Bronchial epithelial cell (primary cell): ENCODE measurements around the gene CDK17. TPM values are rescaled to one million over a fixed set of nuclear protein-coding genes. Genes with fewer than 3 reads are reported as not detected.
"Not testable (repeated sequence)": the region's sequence is repeated elsewhere in the genome, so short reads cannot be mapped to it uniquely, and the experiment has no call there.

ENCODE experiments used
- DNase-seq: peaks from one replicate; pipeline ENCODE4 v3.0.0-alpha.2; 2010; ENCODE audit warnings: low read depth
- FAIRE-seq: peaks from 2 replicates; lab custom pipeline; 2011; peaks lifted over from hg19 to GRCh38; lab: Jason Lieb, UNC
- H3K27me3 ChIP-seq: 2 replicates; pipeline ENCODE4 v1.5.1; 2011; ENCODE audit warnings: low read length; ENCODE audit not compliant: control insufficient read depth, insufficient read depth
- H3K36me3 ChIP-seq: 2 replicates; pipeline ENCODE4 v1.5.1; 2011; ENCODE audit warnings: low read length; ENCODE audit not compliant: control insufficient read depth, insufficient read depth
- H3K4me3 ChIP-seq: 2 replicates; pipeline ENCODE4 v1.5.1; 2011; ENCODE audit warnings: mild to moderate bottlenecking, low read depth, low read length, control low read depth
- total RNA-seq: library from RNA; depleted of rRNA; stranded (reverse); fragments of >200 nt; gene quantifications from 2 replicates; pipeline ENCODE4 v1.2.1, GENCODE V29; 2014
- TF ChIP-seq, protein P1 (sequence below): IDR thresholded peaks from 2 replicates; pipeline ENCODE4 v1.5.1; 2011; ENCODE audit warnings: mild to moderate bottlenecking, moderate library complexity, low read length, control low read depth, inconsistent platforms; ENCODE audit not compliant: insufficient read depth, severe bottlenecking

Gene CDK17
- total RNA-seq, 1 donor from 2014 or later: 34.5 TPM

DNA sequence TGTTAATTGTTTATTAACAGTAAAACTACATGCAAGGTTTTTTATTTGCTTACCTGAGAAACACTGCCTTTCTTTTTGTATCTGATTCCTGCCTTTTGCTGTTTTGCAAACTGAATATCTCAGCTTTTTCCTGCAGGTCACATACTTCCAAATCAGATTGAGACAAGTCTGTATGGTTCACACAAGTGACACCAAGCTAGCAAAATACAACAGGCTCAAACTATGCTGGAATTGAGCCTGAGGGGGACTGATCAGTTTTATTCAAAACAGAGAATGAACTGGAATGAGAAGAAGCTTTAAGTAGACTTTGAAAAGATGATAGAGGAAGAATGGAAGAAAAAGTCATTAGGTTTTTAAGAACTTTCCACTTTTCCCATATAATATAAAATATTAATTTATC, 12.2 kb upstream of the CDK17 start:
- H3K36me3 ChIP-seq: no peaks in the 10 kb centered on the region
- H3K27me3 ChIP-seq: no peaks in the 10 kb centered on the region
- no peak overlapping the region for H3K4me3 ChIP-seq
- TF ChIP-seq, protein P1, sequence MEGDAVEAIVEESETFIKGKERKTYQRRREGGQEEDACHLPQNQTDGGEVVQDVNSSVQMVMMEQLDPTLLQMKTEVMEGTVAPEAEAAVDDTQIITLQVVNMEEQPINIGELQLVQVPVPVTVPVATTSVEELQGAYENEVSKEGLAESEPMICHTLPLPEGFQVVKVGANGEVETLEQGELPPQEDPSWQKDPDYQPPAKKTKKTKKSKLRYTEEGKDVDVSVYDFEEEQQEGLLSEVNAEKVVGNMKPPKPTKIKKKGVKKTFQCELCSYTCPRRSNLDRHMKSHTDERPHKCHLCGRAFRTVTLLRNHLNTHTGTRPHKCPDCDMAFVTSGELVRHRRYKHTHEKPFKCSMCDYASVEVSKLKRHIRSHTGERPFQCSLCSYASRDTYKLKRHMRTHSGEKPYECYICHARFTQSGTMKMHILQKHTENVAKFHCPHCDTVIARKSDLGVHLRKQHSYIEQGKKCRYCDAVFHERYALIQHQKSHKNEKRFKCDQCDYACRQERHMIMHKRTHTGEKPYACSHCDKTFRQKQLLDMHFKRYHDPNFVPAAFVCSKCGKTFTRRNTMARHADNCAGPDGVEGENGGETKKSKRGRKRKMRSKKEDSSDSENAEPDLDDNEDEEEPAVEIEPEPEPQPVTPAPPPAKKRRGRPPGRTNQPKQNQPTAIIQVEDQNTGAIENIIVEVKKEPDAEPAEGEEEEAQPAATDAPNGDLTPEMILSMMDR: no peak
- DNase-seq (no peak), FAIRE-seq (no peak)

DNA sequence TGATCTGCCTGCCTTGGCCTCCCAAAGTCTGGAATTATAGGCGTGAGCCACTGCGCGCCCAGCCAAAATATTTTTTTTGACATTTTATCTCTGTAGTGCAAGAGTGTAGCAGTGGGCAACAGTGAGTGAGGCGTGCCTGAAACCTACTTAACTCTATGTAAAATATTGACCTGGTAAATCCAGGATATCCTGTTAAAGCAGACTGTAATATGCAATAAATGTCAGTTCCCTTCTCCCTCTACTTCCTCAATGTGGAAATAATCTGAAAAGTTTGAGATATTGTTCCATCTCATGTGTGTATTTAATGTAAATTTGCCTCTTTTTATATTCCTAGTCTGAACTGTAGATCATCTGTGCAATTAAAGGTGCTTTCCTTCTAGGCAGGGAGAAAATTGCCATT, 9.5 kb upstream of the CDK17 start:
- TF ChIP-seq, protein P1: no peak
- no peaks in the 10 kb centered on the region for H3K36me3 ChIP-seq
- no peak for FAIRE-seq
- no peak overlapping the region for H3K4me3 ChIP-seq
- no peaks in the 10 kb centered on the region for H3K27me3 ChIP-seq
- no peak for DNase-seq

DNA sequence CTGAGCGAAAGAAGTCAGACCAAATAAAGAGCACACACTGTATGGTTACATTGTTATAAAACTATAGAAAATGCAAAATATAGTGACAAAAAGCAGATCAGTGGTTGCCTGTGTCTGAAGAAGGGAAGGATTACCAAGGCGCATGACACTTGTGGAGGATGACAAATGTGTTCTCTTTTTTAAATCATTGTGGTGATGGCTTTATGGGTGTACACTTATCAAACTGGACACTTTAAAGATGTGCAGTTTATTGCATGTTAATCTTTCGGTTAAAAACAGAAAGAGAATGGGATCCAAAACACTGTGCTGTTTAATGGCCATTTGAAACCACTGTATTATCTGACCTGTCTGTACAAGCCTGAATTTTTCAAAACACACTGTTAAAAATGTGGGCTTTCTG, 8.8 kb upstream of the CDK17 start:
- Histone ChIP-seq H3K27me3 (no peaks in the 10 kb centered on the region), H3K36me3 (no peaks in the 10 kb centered on the region), H3K4me3 (no peak overlapping the region)
- FAIRE-seq (no peak), DNase-seq (no peak)
- TF ChIP-seq, protein P1: no peak

DNA sequence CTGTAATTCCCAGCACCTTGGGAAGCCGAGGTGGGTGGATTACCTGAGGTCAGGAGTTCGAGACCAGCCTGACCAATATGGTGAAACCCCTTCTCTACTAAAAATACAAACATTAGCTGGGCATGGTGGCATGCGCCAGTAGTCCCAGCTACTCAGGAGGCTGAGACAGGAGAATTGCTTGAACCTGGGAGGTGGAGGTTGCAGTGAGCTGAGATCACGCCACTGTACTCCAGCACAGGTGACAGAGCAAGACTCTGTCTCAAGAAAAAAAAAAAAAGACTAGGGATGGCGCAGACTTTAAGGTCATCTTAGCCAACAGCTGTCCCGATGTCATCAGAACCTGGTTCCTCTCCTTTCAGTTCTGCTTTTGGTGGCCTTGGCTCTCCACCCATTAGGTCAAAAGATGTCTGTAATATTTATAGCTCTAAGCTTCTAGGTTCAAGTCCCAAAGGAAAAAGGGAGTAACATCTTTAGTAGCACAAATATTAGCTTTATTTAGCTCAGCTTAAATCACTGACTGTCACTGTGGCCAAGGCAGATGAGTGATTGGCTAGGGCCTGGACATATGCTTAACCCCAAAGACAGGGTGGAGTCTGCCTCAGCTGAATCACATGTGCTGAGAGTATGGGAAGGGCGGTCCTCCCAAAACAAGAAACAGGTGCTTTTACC, 7.3 kb upstream of the CDK17 start:
- not testable (repeated sequence) for H3K36me3 ChIP-seq, FAIRE-seq, H3K27me3 ChIP-seq, H3K4me3 ChIP-seq, DNase-seq

DNA sequence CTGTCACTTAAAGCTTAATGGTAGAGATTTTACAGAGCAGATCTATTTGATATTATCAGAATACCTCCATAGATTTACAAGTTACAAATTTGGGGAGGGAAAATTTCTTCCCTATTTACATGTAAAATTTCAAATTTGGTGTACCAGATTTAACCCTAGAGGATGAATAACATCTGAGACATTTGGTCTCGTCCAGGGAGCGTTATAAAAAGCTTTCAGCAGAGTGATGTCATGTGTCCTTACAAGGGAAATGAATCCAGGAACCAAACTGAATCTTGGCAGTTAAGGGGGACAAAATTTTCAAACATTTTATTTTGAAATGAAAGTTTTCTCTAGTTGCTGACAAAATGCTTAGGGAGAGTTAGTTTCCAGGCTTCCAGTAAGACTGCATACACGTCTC, 4.5 kb upstream of the CDK17 start:
- FAIRE-seq: no peak
- no peak overlapping the region for H3K4me3 ChIP-seq
- TF ChIP-seq, protein P1: no peak

DNA sequence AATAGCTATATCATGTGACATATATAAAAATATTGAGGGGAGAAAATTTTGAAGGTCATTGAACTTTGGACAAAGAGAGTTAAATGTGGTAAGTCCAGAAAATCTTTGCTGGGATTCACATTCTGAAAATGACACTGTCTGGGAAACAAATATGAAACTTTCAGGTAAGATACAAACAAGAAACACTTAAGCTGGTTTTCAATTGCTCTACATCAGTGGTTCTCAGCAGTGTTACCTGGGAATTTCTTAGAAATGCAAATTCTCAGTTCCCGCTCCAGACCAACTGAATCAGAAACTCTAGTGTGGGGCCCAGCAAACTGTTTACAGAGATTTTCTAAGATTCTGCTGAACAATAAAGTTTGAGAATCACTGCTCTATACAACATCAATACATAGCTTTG, 3.6 kb upstream of the CDK17 start:
- DNase-seq (no peak), FAIRE-seq (no peak)
- Histone ChIP-seq H3K27me3 (no peaks in the 10 kb centered on the region), H3K4me3 (no peak overlapping the region), H3K36me3 (no peaks in the 10 kb centered on the region)
- TF ChIP-seq, protein P1: no peak

More for the DNA sequence above, 4.5 kb upstream of the CDK17 start:
- Histone ChIP-seq H3K27me3 (no peaks in the 10 kb centered on the region), H3K36me3 (no peaks in the 10 kb centered on the region)
- DNase-seq: no peak

DNA sequence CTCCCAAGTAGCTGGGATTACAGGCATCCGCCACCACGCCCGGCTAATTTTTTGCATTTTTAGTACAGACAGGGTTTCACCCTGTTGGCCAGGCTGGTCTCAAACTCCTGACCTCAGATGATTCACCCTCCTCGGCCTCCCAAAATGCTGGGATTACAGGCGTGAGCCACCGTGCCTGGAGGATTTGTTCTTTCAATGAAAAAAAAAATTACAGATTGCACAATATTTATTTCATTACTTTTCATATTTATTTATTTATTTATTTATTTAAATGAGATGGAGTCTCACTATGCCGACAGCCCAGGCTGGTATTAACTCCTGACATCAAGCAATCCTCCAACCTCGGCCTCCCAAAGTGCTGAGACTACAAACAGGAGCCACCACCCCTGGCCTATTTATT, 2.3 kb upstream of the CDK17 start:
- not testable (repeated sequence) for H3K27me3 ChIP-seq, H3K4me3 ChIP-seq, H3K36me3 ChIP-seq, FAIRE-seq, DNase-seq
